H1 (cell line): ENCODE results near the gene ITGA8. TPM values are rescaled to one million over a fixed set of nuclear protein-coding genes. Genes with fewer than 3 reads are reported as not detected.

Experiments used
- CHD1 ChIP-seq: IDR thresholded peaks from 2 replicates; pipeline ENCODE4 v1.6.1; 2012; ENCODE audit warnings: low read depth, low read length, improper control_type of control experiment
- HDAC6 ChIP-seq: IDR thresholded peaks from one replicate; pipeline ENCODE4 v1.7.1; 2012; ENCODE audit warnings: low read depth, mild to moderate bottlenecking, inconsistent platforms, low read length, moderate library complexity
- POLR2A ChIP-seq, 2 experiments: IDR thresholded peaks; 1 replicate in 1 of 2; 2 replicates in 1 of 2; pipeline ENCODE4 v1.6.1; 2011; ENCODE audit warnings: low read depth in 2 of 2, low read length in 2 of 2, mild to moderate bottlenecking in 2 of 2; ENCODE audit errors: control extremely low read depth in 1 of 2
- SP2 ChIP-seq: IDR thresholded peaks from 2 replicates; pipeline ENCODE4 v1.6.1; 2012; ENCODE audit warnings: mild to moderate bottlenecking, low read length, inconsistent platforms
- polyA plus RNA-seq, 7 experiments: library from polyadenylated mRNA; depleted of rRNA in 3 of 7; stranded (reverse) in 5 of 7; unstranded in 2 of 7; fragments of >200 nt in 5 of 7; fragments of 200-250 nt in 2 of 7; gene quantifications; 1 replicate in 5 of 7; 2 replicates in 1 of 7; 4 replicates in 1 of 7; pipeline versions ENCODE4 v1.2.1 to v1.2.3, GENCODE V29; 2011 to 2013; ENCODE audit warnings: missing spikeins in 2 of 7, mixed read lengths in 2 of 7
- total RNA-seq: library from RNA; stranded (reverse); fragmentation: NEBNext Ultra II Directional; extraction: Animal tissue kit (Norgen Biotek cat#: 25700); gene quantifications from 2 replicates; pipeline ENCODE4 v1.2.1, GENCODE V29; 2021

Gene ITGA8
- total and polyA plus RNA-seq, 2 of the 8 experiments (the other 6 are each of a cell fraction or from before 2014, with no cell fraction given) = not detected

DNA sequence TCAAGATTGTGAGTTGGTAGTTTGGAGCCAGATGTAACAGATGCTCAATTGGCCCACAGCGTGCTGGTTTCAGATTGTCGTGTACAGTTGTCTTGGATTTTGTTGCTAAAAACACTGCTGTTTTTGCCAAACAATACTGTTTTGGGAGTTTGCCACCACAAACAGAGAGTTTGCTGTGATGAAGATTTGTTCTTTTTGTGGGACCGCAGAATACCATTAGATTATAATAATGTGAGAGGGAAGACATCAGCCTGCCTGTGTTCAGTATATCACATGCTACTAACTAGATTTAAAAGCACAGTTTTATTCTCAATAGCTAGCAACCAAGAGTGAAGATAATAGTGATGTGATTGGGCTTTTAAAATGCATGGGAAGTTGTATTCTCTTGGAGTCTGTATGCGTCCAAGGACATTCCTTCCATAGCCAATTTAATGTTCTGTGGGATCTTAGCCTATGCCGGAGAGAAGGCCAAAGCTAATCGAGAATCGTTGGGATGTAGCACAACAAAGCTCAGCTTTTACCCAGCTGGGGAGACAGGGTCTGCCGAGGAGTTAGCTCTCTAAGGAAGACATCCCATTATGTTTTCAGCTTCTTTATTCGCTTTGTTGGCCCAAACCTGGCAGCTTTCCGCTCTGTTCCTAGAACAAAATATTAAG lies 18.7 kb upstream of the ITGA8 start (continued):
- TF ChIP-seq CHD1 (no peak), POLR2A (IDR thresholded peaks at IDR 0.05; ENCODE audit: control extremely low read depth in 1 of 2, low read depth in 2 of 2, low read length in 2 of 2) (no peak), SP2 (no peak), HDAC6 (no peak)
